Measurements from ENCODE around the gene RALGDS.
"Not testable (repeated sequence)": the region's sequence is repeated elsewhere in the genome, so short reads cannot be mapped to it uniquely, and the experiment has no call there.

The RALGDS gene

DNA sequence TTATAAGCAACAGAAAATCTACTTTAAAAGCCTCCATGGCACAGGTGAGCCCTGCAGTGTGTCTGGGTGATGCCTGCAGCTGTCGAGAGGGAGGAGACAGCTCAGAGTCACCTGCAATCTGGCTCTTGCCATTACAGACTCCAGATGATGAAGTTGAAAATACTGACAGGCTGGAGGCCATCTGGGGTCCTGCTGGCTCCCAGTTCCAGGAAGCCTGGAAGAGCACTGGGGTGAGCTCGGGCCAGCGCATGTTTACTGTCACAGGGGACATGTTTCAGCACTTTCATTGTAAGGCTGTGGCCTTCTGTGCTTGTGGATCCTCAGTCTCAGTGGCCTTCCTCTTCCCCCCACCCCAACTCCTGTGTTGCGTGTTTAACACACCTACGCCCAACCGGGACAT, 30.9 kb downstream of the RALGDS start:
- peaks cover 8% of the 10 kb centered on the region for H3K27me3 Mint-ChIP-seq (ENCODE audit: low read depth, poor library complexity)
- no peak overlapping the region for H3K4me3 Mint-ChIP-seq
- H3K4me1 Mint-ChIP-seq = peaks cover 4% of the 10 kb centered on the region
- H3K9me3 Mint-ChIP-seq = peaks cover 25% of the 10 kb centered on the region
- DNase-seq = no peak
- no peak for TF ChIP-seq CTCF (IDR thresholded peaks at IDR 0.05)
- peak overlapping the region; percentile 69 for H3K27ac Mint-ChIP-seq
- H3K36me3 Mint-ChIP-seq (ENCODE audit: low read depth) = peaks cover 22% of the 10 kb centered on the region

DNA sequence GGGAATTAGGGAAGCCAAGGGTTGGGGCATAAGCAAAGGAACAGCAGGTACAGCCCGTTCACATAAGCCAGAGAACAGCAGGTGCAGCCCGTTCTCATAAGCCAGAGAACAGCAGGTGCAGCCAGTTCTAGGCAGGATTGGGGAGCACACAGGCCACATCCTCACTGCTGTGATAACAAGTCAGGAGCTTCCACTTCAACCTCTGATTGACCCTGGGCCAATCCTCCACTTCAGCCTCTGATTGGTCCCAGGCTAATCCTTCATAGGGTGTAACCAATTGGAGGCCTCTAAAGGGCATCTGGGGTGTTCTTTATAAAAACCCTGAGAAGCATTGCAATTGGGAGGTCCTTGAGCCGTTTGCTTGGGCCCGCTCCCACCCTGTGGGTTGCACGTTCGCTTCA, 31.8 kb downstream of the RALGDS start:
- H3K4me3 Mint-ChIP-seq = no peak overlapping the region
- H3K27me3 Mint-ChIP-seq (ENCODE audit: low read depth, poor library complexity) = peaks cover 8% of the 10 kb centered on the region
- H3K27ac Mint-ChIP-seq = no peak overlapping the region
- no peak for TF ChIP-seq CTCF (IDR thresholded peaks at IDR 0.05)
- no peak for DNase-seq
- peaks cover 16% of the 10 kb centered on the region for H3K9me3 Mint-ChIP-seq
- peaks cover 15% of the 10 kb centered on the region for H3K36me3 Mint-ChIP-seq (ENCODE audit: low read depth)
- peaks cover 4% of the 10 kb centered on the region for H3K4me1 Mint-ChIP-seq

- Mint-ChIP-seq H3K27ac (no peak overlapping the region), H3K4me1 (peaks cover 4% of the 10 kb centered on the region), H3K27me3 (ENCODE audit: low read depth, poor library complexity) (peaks cover 8% of the 10 kb centered on the region), H3K9me3 (peaks cover 12% of the 10 kb centered on the region), H3K4me3 (no peak overlapping the region), H3K36me3 (ENCODE audit: low read depth) (peaks cover 12% of the 10 kb centered on the region)
- TF ChIP-seq CTCF (IDR thresholded peaks at IDR 0.05) = no peak
- no peak for DNase-seq
Observed at GRCh38 chr9:133088756-133089155, 32.3 kb downstream of the RALGDS start.

DNA sequence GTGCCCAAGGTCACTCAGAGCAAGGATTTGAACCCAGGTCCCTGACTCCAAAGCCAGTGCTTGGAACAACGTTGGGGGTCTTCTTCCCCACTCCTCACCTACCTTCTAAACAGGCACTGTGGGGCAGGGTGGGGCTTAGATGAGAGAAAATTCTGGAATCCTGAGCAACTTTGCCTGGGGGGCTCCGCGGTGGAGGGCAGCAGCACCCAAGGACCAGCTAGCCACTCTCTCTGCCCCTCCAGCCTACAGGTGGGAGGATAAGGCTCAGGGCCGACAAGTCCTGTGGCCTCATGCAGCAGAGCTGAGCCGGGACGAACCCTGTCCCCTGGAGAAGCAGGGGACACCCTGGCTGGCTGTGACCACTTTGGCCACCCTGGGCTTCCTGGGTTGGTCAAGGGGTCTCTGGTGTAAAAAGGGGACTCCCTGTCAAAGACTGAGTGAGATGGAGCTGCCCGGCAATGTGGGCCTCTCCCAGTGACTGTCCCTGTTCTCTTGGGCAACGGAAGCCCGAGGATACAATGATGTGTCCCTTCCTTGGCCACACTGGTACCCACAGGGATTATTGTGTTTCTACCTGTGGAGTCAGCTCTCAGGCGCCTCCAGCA, 32.8 kb downstream of the RALGDS start:
- no peak for TF ChIP-seq CTCF (IDR thresholded peaks at IDR 0.05)
- Mint-ChIP-seq H3K4me3 (no peak overlapping the region), H3K27me3 (ENCODE audit: low read depth, poor library complexity) (peaks cover 8% of the 10 kb centered on the region), H3K27ac (no peak overlapping the region), H3K36me3 (ENCODE audit: low read depth) (peaks cover 8% of the 10 kb centered on the region), H3K9me3 (peaks cover 8% of the 10 kb centered on the region), H3K4me1 (peaks cover 4% of the 10 kb centered on the region)
- no peak for DNase-seq

- peaks cover 4% of the 10 kb centered on the region for H3K4me1 Mint-ChIP-seq
- H3K9me3 Mint-ChIP-seq = peaks cover 1% of the 10 kb centered on the region
- H3K4me3 Mint-ChIP-seq = no peak overlapping the region
- TF ChIP-seq CTCF (IDR thresholded peaks at IDR 0.05) = no peak
- no peak overlapping the region for H3K27ac Mint-ChIP-seq
- H3K27me3 Mint-ChIP-seq (ENCODE audit: low read depth, poor library complexity) = peaks cover 3% of the 10 kb centered on the region
- DNase-seq = no peak
- peaks cover 3% of the 10 kb centered on the region for H3K36me3 Mint-ChIP-seq (ENCODE audit: low read depth)
Observed at GRCh38 chr9:133087429-133088145, 33.5 kb downstream of the RALGDS start.

GRCh38 chr9:133086894-133087293, 34.1 kb downstream of the RALGDS start:
- H3K4me3 Mint-ChIP-seq = no peak overlapping the region
- peaks cover 4% of the 10 kb centered on the region for H3K4me1 Mint-ChIP-seq
- no peaks in the 10 kb centered on the region for H3K27me3 Mint-ChIP-seq (ENCODE audit: low read depth, poor library complexity)
- no peak for DNase-seq
- no peaks in the 10 kb centered on the region for H3K36me3 Mint-ChIP-seq (ENCODE audit: low read depth)
- no peaks in the 10 kb centered on the region for H3K9me3 Mint-ChIP-seq
- no peak for TF ChIP-seq CTCF (IDR thresholded peaks at IDR 0.05)
- H3K27ac Mint-ChIP-seq = no peak overlapping the region

GRCh38 chr9:133086212-133086860, 34.7 kb downstream of the RALGDS start:
- not testable (repeated sequence) for H3K9me3 Mint-ChIP-seq; H3K4me3 Mint-ChIP-seq; DNase-seq; H3K27ac Mint-ChIP-seq; H3K27me3 Mint-ChIP-seq (ENCODE audit: low read depth, poor library complexity); H3K36me3 Mint-ChIP-seq (ENCODE audit: low read depth); H3K4me1 Mint-ChIP-seq

DNA sequence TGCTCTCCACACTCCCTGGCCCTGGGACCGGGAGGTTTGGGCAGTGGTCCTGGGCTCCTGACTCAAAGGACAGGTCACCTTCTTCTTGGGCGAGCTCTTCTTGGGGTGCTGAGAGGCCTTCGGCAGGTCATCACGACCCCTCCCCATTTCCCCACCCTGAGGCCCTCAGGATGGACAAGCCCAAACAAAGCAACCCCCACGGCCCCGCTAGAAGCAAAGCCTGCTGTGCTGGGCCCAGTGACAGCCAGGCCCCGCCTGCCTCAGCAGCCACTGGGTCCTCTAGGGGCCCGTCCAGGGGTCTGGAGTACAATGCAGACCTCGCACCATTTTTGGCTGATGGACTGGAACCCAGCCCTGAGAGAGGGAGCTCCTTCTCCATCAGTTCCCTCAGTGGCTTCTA, 37.4 kb downstream of the RALGDS start:
- not testable (repeated sequence) for H3K9me3 Mint-ChIP-seq; H3K27me3 Mint-ChIP-seq (ENCODE audit: low read depth, poor library complexity); H3K4me3 Mint-ChIP-seq; H3K4me1 Mint-ChIP-seq; H3K36me3 Mint-ChIP-seq (ENCODE audit: low read depth); DNase-seq; H3K27ac Mint-ChIP-seq

Data from nephron progenitor cell (in vitro differentiated cells).